H9 (cell line): ENCODE measurements around the gene KAT7. TPM values are rescaled to one million over a fixed set of nuclear protein-coding genes. Genes with fewer than 3 reads are reported as not detected.

Experiments used
- DNase-seq: peaks from one replicate; pipeline ENCODE4 v3.0.0-alpha.2; 2017
- H2AFZ ChIP-seq: one replicate; pipeline ENCODE4 v1.6.1; 2013; ENCODE audit warnings: mild to moderate bottlenecking, low read length, control low read depth, moderate library complexity
- H2AK5ac ChIP-seq: 2 replicates; pipeline ENCODE4 v1.6.1; 2013; ENCODE audit warnings: low read length, control low read depth, mixed read lengths; ENCODE audit not compliant: insufficient read length
- H2BK120ac ChIP-seq: one replicate; pipeline ENCODE4 v1.6.1; 2013; ENCODE audit warnings: low read depth, mild to moderate bottlenecking, low read length, control low read depth, inconsistent platforms; ENCODE audit not compliant: poor library complexity, severe bottlenecking
- H2BK12ac ChIP-seq: 2 replicates; pipeline ENCODE4 v1.6.1; 2013; ENCODE audit warnings: low read length, control low read depth, mixed read lengths, low read depth; ENCODE audit not compliant: insufficient read length
- H2BK15ac ChIP-seq: 2 replicates; pipeline ENCODE4 v1.6.1; 2013; ENCODE audit warnings: low read depth, low read length, control low read depth
- H2BK20ac ChIP-seq: one replicate; pipeline ENCODE4 v1.6.1; 2013; ENCODE audit warnings: low read depth, mild to moderate bottlenecking, low read length, control low read depth, inconsistent platforms; ENCODE audit not compliant: poor library complexity, severe bottlenecking
- H2BK5ac ChIP-seq: 2 replicates; pipeline ENCODE4 v1.6.1; 2013; ENCODE audit warnings: low read length, control low read depth, mixed read lengths; ENCODE audit not compliant: insufficient read length
- H3K14ac ChIP-seq: 2 replicates; pipeline ENCODE4 v1.6.1; 2013; ENCODE audit warnings: low read length, control low read depth; ENCODE audit not compliant: insufficient read depth
- H3K18ac ChIP-seq: 2 replicates; pipeline ENCODE4 v1.6.1; 2013; ENCODE audit warnings: low read depth, mild to moderate bottlenecking, mixed read lengths, low read length, control low read depth; ENCODE audit not compliant: insufficient read length
- H3K23ac ChIP-seq: 2 replicates; pipeline ENCODE4 v1.6.1; 2013; ENCODE audit warnings: low read length, control low read depth, mixed read lengths, low read depth; ENCODE audit not compliant: insufficient read length
- H3K23me2 ChIP-seq: 2 replicates; pipeline ENCODE4 v1.6.1; 2013; ENCODE audit warnings: low read depth, mild to moderate bottlenecking, mixed read lengths, low read length, control low read depth; ENCODE audit not compliant: insufficient read length, poor library complexity, severe bottlenecking
- H3K27ac ChIP-seq: 2 replicates; pipeline ENCODE4 v1.5.1; 2013; ENCODE audit warnings: low read length, control low read depth, mixed read lengths, low read depth; ENCODE audit not compliant: insufficient read length
- H3K27me3 ChIP-seq: 2 replicates; pipeline ENCODE4 v1.6.1; 2013; ENCODE audit warnings: low read length, control low read depth, inconsistent platforms; ENCODE audit not compliant: insufficient read depth
- H3K4ac ChIP-seq: 2 replicates; pipeline ENCODE4 v1.6.1; 2013; ENCODE audit warnings: low read depth, mild to moderate bottlenecking, control low read depth, inconsistent platforms, low read length, moderate library complexity
- H3K4me1 ChIP-seq: 2 replicates; pipeline ENCODE4 v1.6.1; 2013; ENCODE audit warnings: low read length, control low read depth, inconsistent platforms; ENCODE audit not compliant: insufficient read depth
- H3K4me2 ChIP-seq: 2 replicates; pipeline ENCODE4 v1.6.1; 2013; ENCODE audit warnings: low read length, control low read depth, mixed read lengths; ENCODE audit not compliant: insufficient read length, insufficient read depth
- H3K56ac ChIP-seq: 2 replicates; pipeline ENCODE4 v1.6.1; 2013; ENCODE audit warnings: low read depth, mild to moderate bottlenecking, mixed read lengths, low read length, control low read depth; ENCODE audit not compliant: insufficient read length
- H3K79me1 ChIP-seq: 2 replicates; pipeline ENCODE4 v1.6.1; 2013; ENCODE audit warnings: low read depth, mild to moderate bottlenecking, moderate library complexity, low read length, control low read depth, inconsistent platforms; ENCODE audit not compliant: insufficient read depth, poor library complexity, severe bottlenecking
- H3K79me2 ChIP-seq: 2 replicates; pipeline ENCODE4 v1.6.1; 2013; ENCODE audit warnings: low read length, control low read depth, inconsistent platforms; ENCODE audit not compliant: insufficient read depth
- H3K9ac ChIP-seq: 2 replicates; pipeline ENCODE4 v1.6.1; 2013; ENCODE audit warnings: low read length, control low read depth, mixed read lengths; ENCODE audit not compliant: insufficient read length; ENCODE audit errors: extremely low read depth
- H3K9me3 ChIP-seq: one replicate; pipeline ENCODE4 v1.6.1; 2013; ENCODE audit warnings: low read depth, low read length, inconsistent platforms; ENCODE audit not compliant: control insufficient read depth
- H3T11ph ChIP-seq: one replicate; pipeline ENCODE4 v1.6.1; 2013; ENCODE audit warnings: mild to moderate bottlenecking, low read length, control low read depth, inconsistent platforms
- H4K20me1 ChIP-seq: one replicate; pipeline ENCODE4 v1.6.1; 2013; ENCODE audit not compliant: control insufficient read depth, insufficient read length, insufficient read depth
- H4K5ac ChIP-seq: 2 replicates; pipeline ENCODE4 v1.6.1; 2013; ENCODE audit warnings: low read depth, mild to moderate bottlenecking, mixed read lengths, low read length, control low read depth; ENCODE audit not compliant: insufficient read length
- H4K8ac ChIP-seq: replicated peaks from 2 replicates; pipeline ENCODE4 v1.6.1; 2013; ENCODE audit warnings: low read length, control low read depth, mixed read lengths, low read depth; ENCODE audit not compliant: insufficient read length
- H4K91ac ChIP-seq: 2 replicates; pipeline ENCODE4 v1.6.1; 2013; ENCODE audit warnings: low read depth, mild to moderate bottlenecking, moderate library complexity, mixed read lengths, low read length, control low read depth; ENCODE audit not compliant: insufficient read length
- H3K27ac Mint-ChIP-seq, 3 experiments: 2 replicates in 2 of 3; 3 replicates in 1 of 3; pipeline ENCODE4 v1.8.0; 2020 to 2021; ENCODE audit warnings: mixed read lengths in 3 of 3, mild to moderate bottlenecking in 1 of 3, moderate library complexity in 1 of 3
- H3K27me3 Mint-ChIP-seq: 2 replicates; pipeline ENCODE4 v1.8.0; 2021; ENCODE audit warnings: low read depth, mild to moderate bottlenecking, moderate library complexity, mixed read lengths
- H3K36me3 Mint-ChIP-seq, 3 experiments: 2 replicates in 2 of 3; 3 replicates in 1 of 3; pipeline ENCODE4 v1.8.0; 2020 to 2021; ENCODE audit warnings: low read depth in 3 of 3, mixed read lengths in 3 of 3; ENCODE audit not compliant: insufficient read depth in 1 of 3
- H3K4me1 Mint-ChIP-seq, 2 experiments: 2 replicates each; pipeline ENCODE4 v1.8.0; 2020; ENCODE audit warnings: mixed read lengths in 2 of 2
- H3K4me3 Mint-ChIP-seq, 2 experiments: 2 replicates in 1 of 2; 3 replicates in 1 of 2; pipeline ENCODE4 v1.8.0; 2020 to 2021; ENCODE audit warnings: mild to moderate bottlenecking in 2 of 2, mixed read lengths in 2 of 2, moderate library complexity in 1 of 2
- H3K9me3 Mint-ChIP-seq, 2 experiments: 2 replicates in 1 of 2; 3 replicates in 1 of 2; pipeline ENCODE4 v1.8.0; 2020; ENCODE audit warnings: mild to moderate bottlenecking in 2 of 2, mixed read lengths in 2 of 2, moderate library complexity in 1 of 2
- CTCF ChIP-seq: fragments of 200-600 bp; sonication (generic); conservative IDR thresholded peaks from 3 replicates; pipeline ENCODE4 v1.8.0; 2021; ENCODE audit warnings: antibody characterized with exemption, mild to moderate bottlenecking
- WGBS: extraction: QIAGEN DNeasy Blood & Tissue Kit; methylation state at CpG from one replicate; pipeline ENCODE4 v1.1.7; 2013; ENCODE audit warnings: missing lambda C conversion rate, low lambda C conversion rate, mixed read lengths; ENCODE audit not compliant: insufficient read length; ENCODE audit errors: extremely low coverage; 5-methylcytosine and 5-hydroxymethylcytosine counted together
- total RNA-seq: library from RNA; stranded (reverse); gene quantifications from 2 replicates; pipeline ENCODE4 v1.2.1, GENCODE V29; 2021

Gene KAT7
- total RNA-seq, 1 experiment from 2014 or later = 93.1 TPM

- Histone ChIP-seq H3K4me2 (no peak overlapping the region), H2BK12ac (no peak overlapping the region), H3K27me3 (no peaks in the 10 kb centered on the region), H4K8ac (no peak overlapping the region), H3T11ph (no peak overlapping the region), H3K14ac (no peak overlapping the region), H3K27ac (no peak overlapping the region), H3K79me2 (peaks cover 11% of the 10 kb centered on the region; the same call in 1 of the 2 replicates), H3K23ac (no peak overlapping the region), H3K79me1 (peaks cover 18% of the 10 kb centered on the region), H3K9me3 (no peaks in the 10 kb centered on the region), H3K56ac (no peak overlapping the region), H2AK5ac (no peak overlapping the region), H2BK120ac (no peak overlapping the region), H4K5ac (no peak overlapping the region), H4K91ac (no peak overlapping the region), H2AFZ (no peak overlapping the region), H3K9ac (no peak overlapping the region), H4K20me1 (no peaks in the 10 kb centered on the region), H2BK15ac (no peak overlapping the region), H3K4me1 (peaks cover 2% of the 10 kb centered on the region; the same call in 1 of the 2 replicates), H3K23me2 (no peaks in the 10 kb centered on the region), H3K4ac (no peak overlapping the region), H3K18ac (no peak overlapping the region), H2BK5ac (no peak overlapping the region), H2BK20ac (no peak overlapping the region)
- Mint-ChIP-seq H3K9me3 (no peaks in the 10 kb centered on the region), H3K27ac (peak overlapping the region in 2 of 3 experiments; percentile 46 to 91; a peak in 2 of 7 replicates), H3K36me3 (peaks cover 2 to 8% (median 4%) of the 10 kb centered on the region in 3 experiments; a peak in 6 of 7 replicates), H3K4me1 (peaks cover 37 to 41% of the 10 kb centered on the region in 2 experiments), H3K4me3 (no peak overlapping the region; a peak in 1 of 5 replicates), H3K27me3 (no peaks in the 10 kb centered on the region)
- TF ChIP-seq CTCF = no peak
- DNase-seq = no peak
- WGBS = no CpG with 5 or more reads among the region's 9 CpGs
Observed at GRCh38 chr17:49756323-49757150, 31.9 kb upstream of the KAT7 start.
